G401.6 (cell line): ENCODE measurements around the gene MAPK8IP3.

ENCODE experiments used
- FAIRE-seq: peaks from 2 replicates; lab custom pipeline; 2012; peaks lifted over from hg19 to GRCh38; lab: Jason Lieb, UNC

The MAPK8IP3 gene, protein sequence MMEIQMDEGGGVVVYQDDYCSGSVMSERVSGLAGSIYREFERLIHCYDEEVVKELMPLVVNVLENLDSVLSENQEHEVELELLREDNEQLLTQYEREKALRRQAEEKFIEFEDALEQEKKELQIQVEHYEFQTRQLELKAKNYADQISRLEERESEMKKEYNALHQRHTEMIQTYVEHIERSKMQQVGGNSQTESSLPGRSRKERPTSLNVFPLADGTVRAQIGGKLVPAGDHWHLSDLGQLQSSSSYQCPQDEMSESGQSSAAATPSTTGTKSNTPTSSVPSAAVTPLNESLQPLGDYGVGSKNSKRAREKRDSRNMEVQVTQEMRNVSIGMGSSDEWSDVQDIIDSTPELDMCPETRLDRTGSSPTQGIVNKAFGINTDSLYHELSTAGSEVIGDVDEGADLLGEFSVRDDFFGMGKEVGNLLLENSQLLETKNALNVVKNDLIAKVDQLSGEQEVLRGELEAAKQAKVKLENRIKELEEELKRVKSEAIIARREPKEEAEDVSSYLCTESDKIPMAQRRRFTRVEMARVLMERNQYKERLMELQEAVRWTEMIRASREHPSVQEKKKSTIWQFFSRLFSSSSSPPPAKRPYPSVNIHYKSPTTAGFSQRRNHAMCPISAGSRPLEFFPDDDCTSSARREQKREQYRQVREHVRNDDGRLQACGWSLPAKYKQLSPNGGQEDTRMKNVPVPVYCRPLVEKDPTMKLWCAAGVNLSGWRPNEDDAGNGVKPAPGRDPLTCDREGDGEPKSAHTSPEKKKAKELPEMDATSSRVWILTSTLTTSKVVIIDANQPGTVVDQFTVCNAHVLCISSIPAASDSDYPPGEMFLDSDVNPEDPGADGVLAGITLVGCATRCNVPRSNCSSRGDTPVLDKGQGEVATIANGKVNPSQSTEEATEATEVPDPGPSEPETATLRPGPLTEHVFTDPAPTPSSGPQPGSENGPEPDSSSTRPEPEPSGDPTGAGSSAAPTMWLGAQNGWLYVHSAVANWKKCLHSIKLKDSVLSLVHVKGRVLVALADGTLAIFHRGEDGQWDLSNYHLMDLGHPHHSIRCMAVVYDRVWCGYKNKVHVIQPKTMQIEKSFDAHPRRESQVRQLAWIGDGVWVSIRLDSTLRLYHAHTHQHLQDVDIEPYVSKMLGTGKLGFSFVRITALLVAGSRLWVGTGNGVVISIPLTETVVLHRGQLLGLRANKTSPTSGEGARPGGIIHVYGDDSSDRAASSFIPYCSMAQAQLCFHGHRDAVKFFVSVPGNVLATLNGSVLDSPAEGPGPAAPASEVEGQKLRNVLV (N-terminal part only)

DNA sequence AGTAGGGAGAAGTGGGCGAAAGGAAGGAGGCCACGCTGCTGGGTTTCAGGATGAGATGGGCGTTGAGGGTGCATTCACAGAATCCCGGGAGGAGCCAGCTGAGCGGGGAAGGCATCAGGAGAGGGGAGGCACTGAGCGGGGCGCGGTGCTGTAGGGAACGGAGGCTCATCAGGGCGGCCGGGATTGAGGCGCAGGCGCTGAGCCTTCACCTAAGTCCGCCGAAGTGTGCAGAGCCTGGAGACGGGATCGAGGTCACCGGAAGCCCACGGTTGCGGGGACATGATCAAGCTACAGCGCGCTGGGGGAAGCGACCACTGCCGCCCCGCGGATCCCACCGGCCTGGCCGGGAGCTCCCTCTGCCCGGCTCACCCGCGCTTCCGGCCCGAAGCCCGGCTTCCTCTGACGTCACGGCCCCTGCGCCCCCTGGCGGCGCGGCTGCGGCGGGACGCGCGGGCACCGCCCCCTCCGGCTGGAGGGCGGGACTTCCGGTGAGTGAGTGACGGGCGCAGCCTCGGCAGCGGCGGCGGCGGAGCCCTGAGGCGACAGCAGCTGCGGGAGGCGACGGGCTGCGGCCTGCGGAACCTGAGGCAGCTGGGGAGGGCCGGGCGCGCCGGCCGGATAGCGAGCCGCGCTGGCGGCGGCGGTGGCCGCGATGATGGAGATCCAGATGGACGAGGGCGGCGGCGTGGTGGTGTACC is at the start of gene MAPK8IP3:
TSS of gene MAPK8IP3 (plus strand) at position 508 of the 698 bp plus-strand sequence. CDS start at position 653, 145 bp downstream.
- no peak for FAIRE-seq

DNA sequence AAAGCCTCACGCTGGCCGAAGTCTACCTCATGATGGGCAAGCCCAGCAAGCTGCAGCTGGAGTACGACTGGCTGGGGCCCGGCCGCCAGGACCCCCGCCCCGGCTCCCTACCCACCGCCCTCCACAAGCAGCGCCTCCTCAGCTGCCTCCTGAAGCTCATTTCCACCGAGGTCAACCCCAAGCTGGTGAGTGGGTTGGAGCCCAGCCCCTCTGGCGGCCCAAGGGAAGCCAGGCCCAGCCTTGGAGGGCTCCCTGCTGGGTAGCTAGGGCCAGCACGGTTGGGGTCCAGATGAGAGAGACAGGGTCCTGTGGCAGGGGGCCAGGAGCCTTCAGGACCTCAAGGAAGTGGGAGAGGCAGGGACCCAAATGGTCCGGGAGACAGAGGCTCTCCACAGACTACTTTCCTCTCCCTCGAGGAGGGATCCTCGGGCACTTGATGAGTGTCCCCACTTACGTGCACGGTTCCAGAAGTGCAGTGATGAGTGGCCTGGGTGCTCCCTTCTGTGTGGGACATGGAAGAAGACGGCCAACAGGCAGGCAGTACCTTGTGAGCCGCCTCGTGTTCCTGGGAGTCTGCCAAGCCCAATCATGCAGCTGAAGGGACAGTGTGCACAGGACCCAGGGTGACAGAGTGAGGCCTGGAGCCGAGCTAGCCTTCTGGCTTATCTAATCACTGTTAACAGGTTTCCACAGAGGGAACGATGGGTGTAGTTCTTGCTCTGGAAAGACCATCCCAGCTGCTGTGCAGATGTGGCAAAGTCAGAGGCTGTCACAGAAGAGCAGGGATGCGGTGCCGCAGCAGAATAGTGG is 49.0 kb upstream of the MAPK8IP3 start:
- FAIRE-seq, result no peak

DNA sequence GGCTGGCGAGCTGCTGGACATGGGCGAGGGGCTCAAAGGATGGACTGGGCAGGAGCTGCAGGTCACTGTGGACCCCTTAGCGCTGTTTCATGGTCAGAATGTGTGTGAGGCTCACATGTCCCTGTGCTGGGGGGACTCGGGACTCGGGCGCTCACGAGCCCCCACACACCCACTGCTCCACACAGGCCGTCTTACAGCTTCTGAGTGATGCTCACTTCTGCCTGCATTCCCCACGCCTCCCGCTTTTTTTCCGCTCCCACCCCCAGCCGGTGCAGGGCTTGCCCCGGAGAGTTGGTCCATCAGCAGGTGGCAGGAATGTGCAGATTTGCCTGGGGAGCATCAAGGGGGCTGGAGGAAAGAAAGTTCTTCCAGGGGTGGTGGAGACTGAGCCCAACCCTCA is 48.2 kb upstream of the MAPK8IP3 start:
- no peak for FAIRE-seq

DNA sequence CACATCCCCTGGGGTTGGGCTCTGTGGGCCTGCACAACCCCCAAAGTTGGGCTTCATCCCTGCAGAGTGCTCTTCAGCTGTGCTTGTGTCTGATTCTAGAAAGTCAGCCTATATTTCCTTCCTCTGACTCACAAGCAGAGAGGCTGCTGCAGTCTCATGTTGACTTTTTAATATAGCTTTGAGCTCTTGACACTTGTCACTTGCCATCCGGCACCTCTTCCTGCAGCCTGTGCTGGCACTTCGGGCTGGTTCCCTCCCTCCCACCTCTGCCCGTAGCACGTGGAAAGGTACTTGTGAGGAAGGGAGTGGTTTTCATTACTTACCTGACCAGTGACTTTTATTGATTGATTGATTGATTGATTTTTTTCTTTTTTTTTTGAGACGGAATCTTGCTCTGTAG is 47.0 kb upstream of the MAPK8IP3 start:
- no peak for FAIRE-seq

DNA sequence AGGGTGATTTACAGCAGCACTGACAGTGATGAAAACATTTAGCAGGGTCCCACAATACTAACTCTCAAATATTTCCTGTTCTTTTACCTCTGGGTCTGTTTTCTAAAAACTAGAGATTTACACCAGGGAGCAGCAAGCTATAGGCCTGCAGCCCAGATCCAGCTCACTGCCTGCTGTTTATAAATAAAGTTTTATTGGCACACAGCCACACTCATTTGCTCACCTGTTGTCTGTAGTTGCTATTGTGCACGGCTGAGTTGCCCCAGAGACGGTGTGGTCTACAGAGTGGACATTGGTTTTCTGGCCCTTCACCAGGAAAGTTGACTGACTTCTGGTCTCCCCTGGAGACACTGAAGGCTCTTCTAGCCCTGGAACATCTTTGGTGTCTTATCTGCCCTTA is 44.2 kb upstream of the MAPK8IP3 start:
- FAIRE-seq, result no peak

DNA sequence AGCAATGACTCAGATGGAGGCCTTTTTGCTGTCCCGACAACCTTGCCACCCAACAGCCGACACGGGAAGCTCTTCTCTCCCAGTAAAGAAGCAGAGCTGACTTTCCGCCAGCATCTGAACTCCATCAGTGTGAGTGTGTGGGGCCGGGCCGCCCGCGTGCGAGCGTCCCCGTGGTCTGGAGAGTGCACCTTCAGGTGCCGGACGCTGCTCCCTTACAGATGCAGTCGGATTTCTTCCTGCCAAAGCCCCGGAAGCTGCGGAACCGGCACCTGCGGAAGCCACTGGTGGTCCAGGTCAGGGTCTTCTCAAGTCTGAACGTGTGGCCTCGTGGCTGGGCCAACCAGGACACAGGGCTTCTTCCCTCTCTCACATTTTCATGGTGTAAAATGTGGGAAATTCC is 43.5 kb upstream of the MAPK8IP3 start:
- FAIRE-seq, result no peak

DNA sequence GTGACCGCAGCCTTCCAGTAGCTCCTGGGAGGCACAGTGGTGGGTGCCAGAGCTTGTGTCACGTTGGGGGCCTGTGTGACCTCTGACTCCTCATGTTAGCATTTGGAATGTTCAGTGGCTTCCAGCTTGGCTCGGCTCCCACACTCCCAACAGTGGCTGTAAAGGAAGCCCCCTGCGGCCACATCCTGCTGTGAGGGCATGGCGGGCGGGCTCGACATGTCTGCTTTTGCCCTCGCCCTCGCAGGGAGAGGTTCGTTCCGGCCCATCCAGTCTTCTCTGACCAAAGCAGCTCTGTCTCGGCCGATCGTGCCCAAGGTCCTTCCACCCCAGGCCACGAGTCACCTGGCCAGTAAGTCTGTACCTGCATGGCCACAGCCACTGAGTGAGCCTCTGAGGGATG is 40.2 kb upstream of the MAPK8IP3 start:
- no peak for FAIRE-seq

DNA sequence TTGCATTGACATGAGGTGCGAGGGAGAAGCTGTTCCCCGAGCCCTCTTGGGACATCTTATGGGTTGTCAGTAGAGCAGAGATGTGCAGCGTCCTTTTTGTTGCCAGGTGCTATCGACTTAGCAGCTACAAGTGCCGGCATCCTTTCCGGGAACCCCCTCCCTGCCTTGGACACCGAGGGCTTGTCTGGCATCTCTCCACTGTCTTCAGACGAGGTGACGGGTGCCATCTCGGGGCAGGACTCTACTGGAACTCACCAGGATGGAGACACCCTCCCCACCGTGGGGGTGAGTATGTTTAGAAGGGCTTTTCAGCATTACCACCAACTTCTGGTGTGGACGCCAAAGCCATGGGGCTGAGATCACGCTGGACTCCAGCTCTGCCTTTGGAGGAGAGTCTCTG is 39.7 kb upstream of the MAPK8IP3 start:
- no peak for FAIRE-seq

DNA sequence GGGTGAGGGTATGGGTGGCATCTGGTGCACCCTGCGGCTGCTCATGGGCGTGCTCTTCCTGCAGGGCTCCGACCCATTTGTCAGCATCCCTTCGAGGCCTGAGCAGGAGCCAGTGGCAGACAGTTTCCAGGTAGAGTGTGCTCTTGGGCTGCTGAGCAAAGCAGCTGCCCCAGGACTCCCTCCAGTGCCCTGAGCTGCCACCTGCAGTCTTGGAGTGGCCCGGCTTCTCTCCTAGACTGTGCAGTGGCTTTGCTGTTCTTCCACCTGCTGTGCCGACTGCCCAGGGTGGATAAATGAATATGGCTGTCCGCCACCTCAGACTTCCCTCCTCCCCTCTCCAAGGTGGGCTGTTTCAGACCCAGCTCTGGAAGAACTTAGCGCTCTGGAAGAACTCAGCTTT is 38.7 kb upstream of the MAPK8IP3 start:
- FAIRE-seq, result no peak

DNA sequence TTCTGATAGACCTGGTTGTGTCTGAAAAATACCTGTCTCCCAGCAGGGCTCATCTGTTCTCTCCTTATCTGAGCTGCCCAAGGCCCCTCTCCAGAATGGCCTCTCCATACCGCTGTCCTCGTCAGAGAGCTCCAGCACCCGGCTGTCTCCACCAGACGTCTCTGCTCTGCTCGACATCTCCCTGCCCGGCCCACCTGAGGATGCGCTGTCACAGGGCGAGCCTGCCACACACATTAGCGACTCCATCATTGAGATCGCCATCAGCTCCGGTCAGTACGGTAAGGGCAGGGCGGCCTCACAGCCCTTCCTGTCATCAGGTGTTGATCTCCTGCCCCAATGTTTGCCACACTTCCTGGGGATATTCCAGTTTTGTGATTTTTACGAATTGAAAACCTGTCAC is 38.1 kb upstream of the MAPK8IP3 start:
- no peak for FAIRE-seq

DNA sequence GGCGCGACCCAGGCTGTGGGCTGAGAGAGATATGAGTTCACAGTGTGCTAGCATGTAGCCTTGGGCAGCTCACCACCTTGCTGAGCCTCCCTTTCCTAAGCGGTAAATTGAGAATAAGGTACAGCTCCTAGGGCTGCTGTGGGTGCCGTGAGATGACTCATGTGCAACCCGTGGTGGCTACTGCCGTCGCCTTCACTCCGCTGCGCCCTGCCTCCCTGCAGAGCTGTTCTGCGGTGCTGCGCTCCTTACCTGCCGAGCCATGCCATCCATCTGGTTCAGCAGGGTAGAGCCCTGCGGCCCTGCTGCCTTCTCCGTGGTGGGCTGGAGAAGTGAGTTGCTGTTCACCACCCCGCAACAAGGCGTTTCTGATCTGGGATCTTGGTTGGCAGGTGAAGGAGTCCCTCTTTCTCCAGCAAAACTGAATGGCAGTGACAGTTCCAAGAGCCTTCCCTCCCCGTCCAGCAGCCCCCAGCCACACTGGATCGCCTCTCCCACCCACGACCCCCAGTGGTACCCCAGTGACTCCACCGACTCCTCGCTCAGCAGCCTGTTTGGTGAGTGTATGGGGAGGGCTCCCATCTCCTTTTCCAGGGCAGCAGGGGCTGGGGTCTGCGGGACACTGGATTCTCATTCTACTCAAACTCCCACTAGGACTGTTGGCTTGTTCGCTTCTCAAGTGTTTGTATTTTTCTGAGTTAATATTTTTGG is 37.2 kb upstream of the MAPK8IP3 start:
- no peak for FAIRE-seq

DNA sequence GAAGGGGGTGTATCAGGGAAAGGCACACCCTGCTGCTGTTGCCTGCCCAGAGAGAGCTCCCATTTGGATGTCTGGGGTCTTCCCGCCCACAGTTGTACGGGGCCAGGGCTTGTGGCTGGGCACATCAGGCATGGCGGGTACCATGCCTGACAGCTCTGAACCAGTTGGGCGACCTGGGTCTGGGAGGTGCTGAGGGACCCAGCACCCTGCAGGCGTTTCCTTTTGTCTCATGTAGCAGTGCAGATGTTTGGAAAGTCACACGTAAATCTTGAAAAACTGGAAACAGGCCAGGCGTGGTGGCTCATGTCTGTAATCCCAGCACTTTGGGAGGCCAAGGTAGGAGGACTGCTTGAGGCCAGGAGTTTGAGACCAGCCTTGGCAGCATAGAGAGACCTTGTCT is 36.3 kb upstream of the MAPK8IP3 start:
- no peak for FAIRE-seq

DNA sequence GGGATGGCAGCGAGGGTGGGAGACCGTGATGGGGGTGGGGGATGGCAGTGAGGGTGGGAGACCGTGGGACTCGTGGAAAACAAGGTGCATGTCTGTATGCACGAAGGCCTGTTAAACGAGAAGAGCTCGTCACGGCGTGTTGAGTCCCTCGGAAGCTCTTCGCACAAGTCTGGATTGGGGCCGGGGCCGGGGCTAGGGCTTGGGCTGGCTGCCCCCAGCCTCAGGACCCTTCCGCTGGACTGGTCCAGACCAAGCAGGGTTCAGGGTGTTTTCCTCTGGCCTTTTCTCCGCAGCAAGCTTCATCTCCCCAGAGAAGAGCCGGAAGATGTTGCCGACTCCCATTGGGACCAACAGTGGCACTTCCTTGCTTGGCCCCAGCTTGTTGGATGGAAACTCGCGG is 35.6 kb upstream of the MAPK8IP3 start:
- FAIRE-seq, result no peak

DNA sequence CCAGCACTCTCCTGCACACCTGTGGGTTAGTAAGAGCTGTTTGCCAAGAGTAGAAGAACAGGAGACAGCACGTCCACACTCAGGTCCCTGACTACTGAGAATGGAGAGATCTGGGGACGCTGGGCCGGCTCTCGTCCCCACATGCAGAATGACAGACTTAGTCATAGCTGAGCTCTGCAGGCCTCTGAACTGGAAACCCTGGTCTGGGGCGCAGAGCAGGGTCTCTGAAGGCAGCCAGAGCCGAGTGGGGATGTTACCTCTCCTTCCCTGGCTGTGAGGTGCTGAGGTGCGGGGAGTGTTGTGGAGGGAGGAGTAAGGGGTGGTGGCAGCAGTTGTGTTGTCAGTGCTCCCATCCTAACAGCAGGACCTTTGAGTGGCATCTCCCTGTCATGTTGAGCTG is 35.1 kb upstream of the MAPK8IP3 start:
- no peak for FAIRE-seq

DNA sequence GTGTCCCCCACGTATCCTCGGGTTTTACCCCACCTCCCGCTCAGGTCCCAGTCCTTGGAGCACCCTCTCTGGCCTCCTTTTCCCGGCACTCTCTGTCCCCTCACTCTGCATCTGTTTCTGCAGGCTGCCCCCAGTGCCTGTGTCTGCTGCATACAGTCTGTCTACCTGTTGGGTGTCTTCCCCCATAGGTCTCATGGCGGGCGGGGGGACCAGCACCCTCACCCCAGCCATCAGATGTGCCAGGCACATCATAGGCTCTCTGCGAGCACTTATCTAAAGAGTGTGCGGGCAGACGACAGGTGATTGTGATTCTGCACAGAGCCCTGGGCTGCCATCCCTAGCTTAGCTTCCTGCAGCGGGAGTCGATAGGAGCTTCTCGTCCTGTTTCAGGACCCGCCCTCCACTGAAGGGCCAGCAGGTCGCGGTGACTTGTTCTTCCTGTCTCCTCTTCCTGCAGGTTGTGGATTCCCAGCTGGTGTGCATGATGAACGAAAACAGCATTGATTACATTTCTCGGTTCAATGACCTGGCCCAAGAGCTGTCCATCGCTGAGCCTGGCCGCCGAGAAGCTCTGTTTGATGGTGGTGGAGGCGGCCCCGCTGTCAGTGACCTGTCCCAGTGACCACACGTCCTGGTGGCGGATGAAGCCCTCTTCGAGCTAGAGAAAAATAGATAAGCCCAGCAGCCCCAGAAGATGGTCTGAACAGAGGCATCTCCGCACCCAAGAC is 32.4 kb upstream of the MAPK8IP3 start:
- FAIRE-seq, result no peak

DNA sequence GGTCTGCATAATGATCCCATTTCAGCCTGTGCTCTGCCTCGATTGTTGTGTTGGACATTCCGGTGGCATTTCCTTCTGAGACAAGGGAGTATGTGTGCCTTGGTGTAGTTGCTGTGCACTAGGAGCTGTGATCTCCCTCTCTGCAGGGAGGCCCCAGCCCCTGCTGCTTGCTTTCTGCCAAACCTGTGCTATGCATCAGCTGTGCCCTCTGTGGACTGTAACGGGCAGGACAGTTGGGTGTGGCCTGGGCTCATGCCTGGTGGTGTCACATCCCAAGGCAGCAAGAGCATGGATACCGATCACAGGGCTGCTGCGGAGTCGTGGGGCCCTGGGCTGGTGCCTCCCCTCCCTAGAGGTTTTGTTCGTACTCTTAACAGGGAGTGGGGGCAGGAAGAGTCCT is 31.7 kb upstream of the MAPK8IP3 start:
- FAIRE-seq, result no peak

DNA sequence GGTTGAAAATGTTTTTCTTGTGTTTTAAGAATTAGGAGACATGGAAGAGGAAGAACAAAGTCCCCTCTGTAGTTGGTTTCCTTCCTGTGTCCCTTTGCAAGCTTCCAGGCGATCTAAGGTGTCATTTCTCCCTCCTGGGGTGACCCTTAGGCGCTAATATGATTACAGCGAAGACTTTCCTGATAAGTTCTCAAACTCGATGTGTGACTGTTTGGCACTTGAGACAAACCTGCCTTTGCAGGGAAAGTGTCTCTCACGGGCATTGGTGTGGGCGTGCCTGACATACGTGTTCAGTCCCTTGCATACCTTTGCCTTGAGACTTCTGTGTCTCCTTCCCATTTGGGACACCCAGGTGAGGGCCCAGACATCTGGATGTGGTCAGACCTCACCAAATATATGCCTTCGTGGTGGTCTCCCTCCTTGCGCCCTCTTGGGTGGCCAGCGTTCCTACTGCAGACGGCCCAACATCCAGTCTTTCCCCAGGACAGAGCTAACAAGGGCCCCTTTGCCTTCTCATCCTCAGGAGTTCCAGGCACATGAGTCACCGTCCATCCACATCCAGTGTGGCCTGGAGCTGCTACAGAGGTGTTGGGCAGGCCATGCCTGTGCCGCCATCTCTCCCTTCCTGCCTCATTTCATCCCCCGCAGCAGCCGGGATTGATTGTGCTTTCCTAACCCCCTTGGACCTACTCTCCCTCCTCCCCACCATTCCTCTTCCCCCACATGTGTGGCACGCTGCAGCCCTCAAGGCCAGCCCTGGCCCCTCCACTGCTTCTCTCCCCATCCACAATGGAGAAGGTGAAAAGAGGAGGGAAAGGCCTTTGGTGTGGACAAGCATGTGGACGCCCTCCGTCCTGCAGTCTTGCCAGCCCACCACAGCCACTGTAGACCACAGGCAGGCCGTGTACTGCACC is 31.0 kb upstream of the MAPK8IP3 start:
- FAIRE-seq, result no peak

DNA sequence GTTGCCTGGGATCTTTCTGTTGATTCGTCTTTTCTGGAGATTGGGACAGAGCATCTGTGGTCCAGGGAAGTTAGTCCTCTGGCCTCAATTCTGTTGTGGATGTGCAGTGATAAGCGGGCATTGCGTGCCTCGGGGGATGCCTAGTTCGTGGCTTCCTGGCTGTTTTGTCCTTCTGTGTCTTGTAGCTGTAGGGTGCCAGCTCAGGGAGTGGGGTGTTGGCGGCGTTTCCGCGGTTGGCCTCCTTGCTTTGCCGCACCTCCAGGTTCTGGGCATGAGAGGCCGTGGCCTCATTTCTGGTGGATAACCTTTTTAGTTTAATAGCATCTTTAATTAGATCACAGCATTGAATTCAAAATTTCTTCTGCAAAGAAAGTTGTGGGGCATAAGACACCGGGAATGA is 29.3 kb upstream of the MAPK8IP3 start:
- no peak for FAIRE-seq

DNA sequence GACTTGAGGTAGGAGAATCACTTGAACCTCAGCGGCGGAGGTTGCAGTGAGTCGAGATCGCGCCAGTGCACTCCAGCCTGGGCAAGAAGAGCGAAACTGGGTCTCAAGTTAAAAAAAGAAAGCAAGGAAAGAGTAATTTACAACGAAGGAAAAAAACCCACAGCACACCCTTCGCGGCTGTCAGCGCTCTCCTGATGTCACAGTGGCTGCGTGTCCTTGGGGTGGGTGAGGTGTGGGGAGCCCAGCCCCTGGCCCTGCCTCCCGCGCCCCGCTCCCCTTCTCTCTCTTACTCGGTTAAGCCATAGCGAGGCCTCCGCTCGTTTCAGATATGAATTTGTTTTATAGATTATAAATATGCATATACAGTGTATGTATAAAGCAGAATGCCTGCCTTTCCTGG is 28.7 kb upstream of the MAPK8IP3 start:
- no peak for FAIRE-seq
